ENCODE data around the gene GRHPR.
A peak's percentile ranks its signal among the peaks of the same experiment; 100 is the strongest.
"Not testable (repeated sequence)": the region's sequence is repeated elsewhere in the genome, so short reads cannot be mapped to it uniquely, and the experiment has no call there.

GRHPR gene

DNA sequence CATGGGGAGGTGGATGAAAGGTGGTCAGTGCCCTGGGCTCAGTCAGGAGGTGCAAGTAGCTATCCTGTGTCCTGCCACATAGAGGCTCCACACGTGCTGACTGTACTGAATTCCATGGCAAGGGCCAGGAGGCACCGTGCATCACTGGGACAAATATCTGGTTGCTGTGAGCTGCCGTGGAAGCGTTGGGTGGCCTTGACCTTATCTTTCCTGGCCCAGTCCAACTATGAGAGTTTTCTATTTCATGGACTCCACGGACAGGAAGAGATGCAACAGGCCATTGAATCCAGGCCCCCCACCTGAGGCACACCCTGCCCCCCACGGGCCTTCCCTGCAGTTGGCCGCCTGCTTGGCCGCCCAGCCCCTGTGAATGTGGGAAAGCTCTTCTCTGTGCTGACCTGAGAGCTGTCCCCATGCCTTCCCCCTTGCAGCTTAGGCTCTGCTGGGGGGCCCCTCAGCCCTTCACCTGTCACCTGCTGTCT lies 1.7 kb downstream of the GRHPR start:
- peak overlapping the region in 1 of 2 donors; percentile 55 for H3K9ac ChIP-seq (ENCODE audit: low read length in 2 of 2)

DNA sequence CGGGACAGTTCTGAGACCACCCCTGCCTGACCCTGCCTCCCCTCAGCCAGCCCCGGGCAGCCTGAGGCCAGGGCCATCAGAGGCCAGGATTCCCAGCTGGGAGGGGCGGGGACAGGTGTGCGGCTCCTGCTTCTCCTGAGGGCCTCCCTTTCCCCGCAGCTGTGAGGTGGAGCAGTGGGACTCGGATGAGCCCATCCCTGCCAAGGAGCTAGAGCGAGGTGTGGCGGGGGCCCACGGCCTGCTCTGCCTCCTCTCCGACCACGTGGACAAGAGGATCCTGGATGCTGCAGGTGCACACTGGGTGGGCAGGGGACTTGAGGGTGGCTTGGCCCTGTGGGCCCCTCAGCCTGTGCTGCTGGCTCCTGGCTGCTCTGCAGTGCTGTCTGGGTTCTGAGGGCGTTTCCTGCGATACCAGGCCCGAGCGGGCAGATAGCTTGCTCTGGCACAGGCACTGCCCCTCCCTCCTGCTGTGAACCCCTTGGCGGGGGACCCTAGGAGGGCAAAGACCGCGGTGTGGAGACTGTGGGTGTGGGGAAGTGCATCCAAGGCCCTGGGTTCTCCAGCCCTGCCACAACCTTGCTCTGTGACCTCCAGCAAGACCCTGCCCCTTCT lies 2.3 kb downstream of the GRHPR start:
- peak overlapping the region in 1 of 2 donors; percentile 92 for H3K4me3 ChIP-seq (ENCODE audit: low read length in 2 of 2)
- H3K36me3 ChIP-seq (ENCODE audit: control insufficient read depth in 2 of 2, insufficient read depth in 2 of 2, low read length in 2 of 2) = peaks cover 30 to 31% of the 10 kb centered on the region in 2 donors
- no peaks in the 10 kb centered on the region for H3K27me3 ChIP-seq (ENCODE audit: control insufficient read depth in 1 of 2, insufficient read depth in 2 of 2, low read length in 2 of 2)
- H3K9me3 ChIP-seq (ENCODE audit: control insufficient read depth in 2 of 2, low read length in 2 of 2) = no peaks in the 10 kb centered on the region
- H3K9ac ChIP-seq (ENCODE audit: low read length in 2 of 2) = peak overlapping the region in 1 of 2 donors; percentile 36
- no peak overlapping the region for H3K27ac ChIP-seq (ENCODE audit: low read length)
- peaks cover 30% of the 10 kb centered on the region for H3K4me1 ChIP-seq (ENCODE audit: control insufficient read depth, insufficient read depth, low read length)

More for the DNA sequence above, 1.7 kb downstream of the GRHPR start:
- H3K4me3 ChIP-seq (ENCODE audit: low read length in 2 of 2) = peak overlapping the region; percentile 90 to 92
- no peaks in the 10 kb centered on the region for H3K9me3 ChIP-seq (ENCODE audit: control insufficient read depth in 2 of 2, low read length in 2 of 2)
- peaks cover 25 to 28% of the 10 kb centered on the region in 2 donors for H3K36me3 ChIP-seq (ENCODE audit: control insufficient read depth in 2 of 2, insufficient read depth in 2 of 2, low read length in 2 of 2)
- no peaks in the 10 kb centered on the region for H3K27me3 ChIP-seq (ENCODE audit: control insufficient read depth in 1 of 2, insufficient read depth in 2 of 2, low read length in 2 of 2)
- peaks cover 30% of the 10 kb centered on the region for H3K4me1 ChIP-seq (ENCODE audit: control insufficient read depth, insufficient read depth, low read length)
- no peak overlapping the region for H3K27ac ChIP-seq (ENCODE audit: low read length)

DNA sequence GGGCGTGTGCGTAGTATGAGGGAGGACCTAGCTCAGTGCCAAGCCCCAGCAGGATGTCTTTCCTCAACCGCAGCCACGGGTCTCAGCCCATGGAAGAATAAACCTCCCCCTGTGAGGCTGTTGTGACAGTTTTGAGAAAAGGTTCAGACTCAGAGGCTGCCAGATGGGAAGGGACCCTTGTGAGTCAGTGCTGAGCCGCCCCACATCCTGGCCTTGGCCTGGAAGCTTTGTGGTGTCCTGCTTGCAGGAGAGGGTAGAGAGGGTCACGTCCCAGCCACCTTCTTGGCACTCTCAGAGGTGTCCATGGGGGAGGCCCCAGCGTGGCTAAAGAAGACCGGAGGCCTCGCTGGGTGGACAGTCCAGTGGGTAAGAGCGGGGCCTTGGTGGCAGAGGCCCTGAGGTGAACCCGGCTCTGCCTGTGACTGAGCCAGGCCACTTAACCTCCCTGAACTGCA lies 2.8 kb downstream of the GRHPR start:
- H3K4me3 ChIP-seq (ENCODE audit: low read length in 2 of 2) = no peak overlapping the region
- H3K27me3 ChIP-seq (ENCODE audit: control insufficient read depth in 1 of 2, insufficient read depth in 2 of 2, low read length in 2 of 2) = no peaks in the 10 kb centered on the region
- H3K9me3 ChIP-seq (ENCODE audit: control insufficient read depth in 2 of 2, low read length in 2 of 2) = no peaks in the 10 kb centered on the region
- no peak overlapping the region for H3K27ac ChIP-seq (ENCODE audit: low read length)
- H3K9ac ChIP-seq (ENCODE audit: low read length in 2 of 2) = peak overlapping the region in 1 of 2 donors; percentile 36
- peaks cover 30% of the 10 kb centered on the region for H3K4me1 ChIP-seq (ENCODE audit: control insufficient read depth, insufficient read depth, low read length)
- H3K36me3 ChIP-seq (ENCODE audit: control insufficient read depth in 2 of 2, insufficient read depth in 2 of 2, low read length in 2 of 2) = peaks cover 34% of the 10 kb centered on the region in 2 donors

DNA sequence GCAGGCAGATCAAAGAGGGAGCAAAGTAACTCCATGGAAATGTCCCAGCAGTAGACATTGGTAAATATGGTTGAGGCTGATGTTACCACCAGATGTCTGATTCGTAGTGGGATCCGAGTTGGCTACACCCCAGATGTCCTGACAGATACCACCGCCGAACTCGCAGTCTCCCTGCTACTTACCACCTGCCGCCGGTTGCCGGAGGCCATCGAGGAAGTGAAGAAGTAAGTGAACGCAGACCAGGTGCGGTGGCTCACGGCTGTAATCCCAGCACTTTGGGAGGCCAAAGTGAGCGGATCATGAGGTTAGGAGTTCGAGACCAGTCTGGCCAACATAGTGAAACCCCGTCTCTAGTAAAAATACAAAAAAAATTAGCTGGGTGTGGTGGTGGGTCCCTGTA lies 3.9 kb downstream of the GRHPR start:
- not testable (repeated sequence) for H3K4me3 ChIP-seq (ENCODE audit: low read length in 2 of 2); H3K9me3 ChIP-seq (ENCODE audit: control insufficient read depth in 2 of 2, low read length in 2 of 2); H3K27me3 ChIP-seq (ENCODE audit: control insufficient read depth in 1 of 2, insufficient read depth in 2 of 2, low read length in 2 of 2); H3K9ac ChIP-seq (ENCODE audit: low read length in 2 of 2); H3K27ac ChIP-seq (ENCODE audit: low read length)
- Histone ChIP-seq H3K36me3 (ENCODE audit: control insufficient read depth in 2 of 2, insufficient read depth in 2 of 2, low read length in 2 of 2) (peaks cover 42 to 43% of the 10 kb centered on the region in 2 donors), H3K4me1 (ENCODE audit: control insufficient read depth, insufficient read depth, low read length) (peaks cover 30% of the 10 kb centered on the region)

DNA sequence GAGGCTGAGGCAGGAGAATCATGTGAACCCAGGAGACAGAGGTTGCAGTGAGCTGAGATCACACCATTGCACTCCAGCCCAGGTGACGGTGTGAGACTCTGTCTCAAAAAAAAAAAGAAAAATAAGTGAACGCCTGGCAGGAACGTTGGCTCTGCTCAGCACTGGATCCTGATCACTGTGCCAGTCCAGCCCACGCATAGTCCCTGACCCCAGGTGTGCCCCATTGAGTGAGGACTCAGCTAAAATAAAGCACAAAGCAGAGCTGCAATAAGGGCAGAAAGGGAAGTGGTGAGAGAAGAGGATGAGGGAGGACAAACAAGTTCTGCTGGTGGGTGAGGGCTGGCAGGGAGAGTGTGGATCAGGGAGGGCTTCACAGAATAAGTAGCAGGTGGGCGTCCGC lies 4.3 kb downstream of the GRHPR start:
- peaks cover 43 to 46% of the 10 kb centered on the region in 2 donors for H3K36me3 ChIP-seq (ENCODE audit: control insufficient read depth in 2 of 2, insufficient read depth in 2 of 2, low read length in 2 of 2)
- no peak overlapping the region for H3K27ac ChIP-seq (ENCODE audit: low read length)
- H3K9ac ChIP-seq (ENCODE audit: low read length in 2 of 2) = no peak overlapping the region
- no peaks in the 10 kb centered on the region for H3K9me3 ChIP-seq (ENCODE audit: control insufficient read depth in 2 of 2, low read length in 2 of 2)
- no peaks in the 10 kb centered on the region for H3K27me3 ChIP-seq (ENCODE audit: control insufficient read depth in 1 of 2, insufficient read depth in 2 of 2, low read length in 2 of 2)
- no peak overlapping the region for H3K4me3 ChIP-seq (ENCODE audit: low read length in 2 of 2)
- peaks cover 29% of the 10 kb centered on the region for H3K4me1 ChIP-seq (ENCODE audit: control insufficient read depth, insufficient read depth, low read length)

DNA sequence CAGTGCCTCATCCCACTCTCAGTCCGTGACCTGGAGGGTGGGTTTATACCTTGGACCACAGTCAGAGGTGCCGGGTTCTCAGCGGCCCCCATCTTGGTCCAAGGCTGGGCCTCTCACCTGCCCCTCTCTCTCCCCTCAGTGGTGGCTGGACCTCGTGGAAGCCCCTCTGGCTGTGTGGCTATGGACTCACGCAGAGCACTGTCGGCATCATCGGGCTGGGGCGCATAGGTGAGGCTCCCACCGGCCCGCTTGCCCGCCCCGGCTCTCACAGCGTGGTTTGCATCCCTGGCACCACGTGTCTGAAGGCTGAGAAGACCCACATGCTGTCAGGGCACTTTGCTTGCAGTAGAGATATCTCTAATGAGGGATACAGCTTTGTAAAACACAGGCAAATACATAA lies 5.8 kb downstream of the GRHPR start:
- peaks cover 48 to 50% of the 10 kb centered on the region in 2 donors for H3K36me3 ChIP-seq (ENCODE audit: control insufficient read depth in 2 of 2, insufficient read depth in 2 of 2, low read length in 2 of 2)
- no peaks in the 10 kb centered on the region for H3K9me3 ChIP-seq (ENCODE audit: control insufficient read depth in 2 of 2, low read length in 2 of 2)
- H3K27me3 ChIP-seq (ENCODE audit: control insufficient read depth in 1 of 2, insufficient read depth in 2 of 2, low read length in 2 of 2) = no peaks in the 10 kb centered on the region
- no peak overlapping the region for H3K4me3 ChIP-seq (ENCODE audit: low read length in 2 of 2)
- H3K9ac ChIP-seq (ENCODE audit: low read length in 2 of 2) = no peak overlapping the region
- no peak overlapping the region for H3K27ac ChIP-seq (ENCODE audit: low read length)
- peaks cover 21% of the 10 kb centered on the region for H3K4me1 ChIP-seq (ENCODE audit: control insufficient read depth, insufficient read depth, low read length)

DNA sequence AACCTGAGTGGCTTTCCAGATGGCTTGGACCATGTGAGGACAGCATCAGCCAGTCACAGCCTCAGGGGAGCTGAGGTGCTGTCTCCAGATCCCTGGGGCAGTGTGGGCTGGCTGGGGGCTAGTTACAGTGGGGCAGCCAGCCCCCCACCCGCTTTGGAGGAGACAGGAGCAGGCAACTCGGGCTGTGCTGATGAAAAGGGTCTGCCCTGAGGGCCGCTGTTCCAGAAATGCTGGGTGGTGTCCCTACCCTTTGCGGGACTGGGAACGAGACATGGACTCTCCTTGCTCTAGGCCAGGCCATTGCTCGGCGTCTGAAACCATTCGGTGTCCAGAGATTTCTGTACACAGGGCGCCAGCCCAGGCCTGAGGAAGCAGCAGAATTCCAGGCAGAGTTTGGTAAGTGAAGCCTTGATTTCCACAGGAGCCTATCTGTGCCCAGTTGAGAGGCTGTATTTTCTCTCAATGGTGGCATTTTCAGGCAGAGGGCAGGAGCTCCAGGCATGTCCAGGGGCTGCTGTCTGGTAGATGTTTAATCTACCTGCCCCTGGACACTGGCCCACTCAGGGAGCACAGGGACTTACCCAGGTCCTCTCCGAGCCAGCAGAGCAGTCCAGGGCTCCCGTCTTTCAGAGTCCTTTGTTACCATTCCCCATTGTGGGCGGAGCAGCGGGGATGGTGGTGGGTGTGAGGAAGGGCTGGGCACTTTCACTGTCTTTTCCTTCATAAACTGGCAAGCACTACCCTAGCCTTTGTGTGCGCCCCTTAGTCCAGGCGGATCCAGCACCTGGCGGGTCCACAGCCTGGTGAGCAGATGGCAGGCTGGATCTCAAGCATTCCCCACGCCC lies 7.2 kb downstream of the GRHPR start:
- H3K9me3 ChIP-seq (ENCODE audit: control insufficient read depth in 2 of 2, low read length in 2 of 2) = no peaks in the 10 kb centered on the region
- H3K27ac ChIP-seq (ENCODE audit: low read length) = no peak overlapping the region
- no peak overlapping the region for H3K4me3 ChIP-seq (ENCODE audit: low read length in 2 of 2)
- peaks cover 8% of the 10 kb centered on the region for H3K4me1 ChIP-seq (ENCODE audit: control insufficient read depth, insufficient read depth, low read length)
- H3K9ac ChIP-seq (ENCODE audit: low read length in 2 of 2) = no peak overlapping the region
- H3K27me3 ChIP-seq (ENCODE audit: control insufficient read depth in 1 of 2, insufficient read depth in 2 of 2, low read length in 2 of 2) = no peaks in the 10 kb centered on the region
- peaks cover 54 to 61% of the 10 kb centered on the region in 2 donors for H3K36me3 ChIP-seq (ENCODE audit: control insufficient read depth in 2 of 2, insufficient read depth in 2 of 2, low read length in 2 of 2)

DNA sequence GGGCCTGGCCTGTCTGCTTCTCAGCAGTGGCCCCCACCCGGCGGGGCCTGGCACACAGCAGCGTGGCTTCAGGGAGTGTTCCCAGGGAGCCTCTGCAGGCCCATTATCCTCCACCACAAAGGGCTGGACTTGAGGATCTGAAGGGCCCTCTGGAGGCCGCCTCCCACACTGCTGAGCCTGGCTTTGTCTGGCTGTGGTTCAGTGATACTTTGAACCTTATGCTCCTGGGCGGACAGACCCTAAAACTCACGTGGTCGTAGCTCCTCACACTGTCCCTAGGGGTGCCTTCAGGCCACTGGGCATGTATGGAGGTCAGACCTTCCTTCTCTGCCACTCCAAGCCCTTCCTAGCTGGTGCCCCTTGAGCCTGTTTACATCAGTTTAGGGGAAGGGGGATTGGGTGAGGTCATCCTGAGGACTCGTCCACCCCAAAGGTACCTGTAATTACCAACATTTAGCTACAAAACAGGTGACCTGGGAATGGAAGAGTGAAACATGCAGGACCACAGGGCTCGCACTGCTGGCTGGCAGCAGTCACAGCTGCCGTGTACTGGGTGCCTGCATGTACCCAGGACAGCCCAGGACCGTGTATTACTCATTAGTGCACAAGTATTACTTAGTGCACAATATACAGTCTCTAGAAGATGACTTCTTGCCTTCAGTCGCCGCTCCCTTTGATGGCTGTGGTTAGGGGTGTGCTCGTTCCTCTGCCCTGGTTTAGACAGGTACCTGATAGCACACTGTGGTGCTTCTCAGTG lies 8.5 kb downstream of the GRHPR start:
- no peaks in the 10 kb centered on the region for H3K9me3 ChIP-seq (ENCODE audit: control insufficient read depth in 2 of 2, low read length in 2 of 2)
- no peak overlapping the region for H3K9ac ChIP-seq (ENCODE audit: low read length in 2 of 2)
- no peak overlapping the region for H3K27ac ChIP-seq (ENCODE audit: low read length)
- no peaks in the 10 kb centered on the region for H3K4me1 ChIP-seq (ENCODE audit: control insufficient read depth, insufficient read depth, low read length)
- H3K36me3 ChIP-seq (ENCODE audit: control insufficient read depth in 2 of 2, insufficient read depth in 2 of 2, low read length in 2 of 2) = peaks cover 53 to 70% of the 10 kb centered on the region in 2 donors
- H3K27me3 ChIP-seq (ENCODE audit: control insufficient read depth in 1 of 2, insufficient read depth in 2 of 2, low read length in 2 of 2) = no peaks in the 10 kb centered on the region
- H3K4me3 ChIP-seq (ENCODE audit: low read length in 2 of 2) = no peak overlapping the region

DNA sequence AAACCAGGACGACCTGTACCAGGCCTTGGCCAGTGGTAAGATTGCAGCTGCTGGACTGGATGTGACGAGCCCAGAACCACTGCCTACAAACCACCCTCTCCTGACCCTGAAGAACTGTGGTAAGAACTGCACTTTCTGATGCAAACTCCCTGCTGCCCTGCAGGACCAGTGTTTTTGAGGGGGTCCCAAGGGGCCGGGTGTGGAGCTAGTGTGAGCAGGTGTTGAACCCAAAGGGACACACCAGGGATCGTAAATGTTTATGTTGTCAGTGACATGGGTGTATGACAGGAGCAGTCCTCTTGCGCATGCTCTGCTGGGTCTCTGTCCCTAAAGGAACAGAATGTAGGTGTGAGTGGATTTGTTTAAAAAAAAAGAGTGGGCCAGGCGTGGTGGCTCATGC lies 9.5 kb downstream of the GRHPR start:
- H3K9ac ChIP-seq (ENCODE audit: low read length in 2 of 2) = no peak overlapping the region
- H3K4me3 ChIP-seq (ENCODE audit: low read length in 2 of 2) = no peak overlapping the region
- no peaks in the 10 kb centered on the region for H3K27me3 ChIP-seq (ENCODE audit: control insufficient read depth in 1 of 2, insufficient read depth in 2 of 2, low read length in 2 of 2)
- H3K36me3 ChIP-seq (ENCODE audit: control insufficient read depth in 2 of 2, insufficient read depth in 2 of 2, low read length in 2 of 2) = peaks cover 49 to 74% of the 10 kb centered on the region in 2 donors
- no peaks in the 10 kb centered on the region for H3K4me1 ChIP-seq (ENCODE audit: control insufficient read depth, insufficient read depth, low read length)
- H3K9me3 ChIP-seq (ENCODE audit: control insufficient read depth in 2 of 2, low read length in 2 of 2) = no peaks in the 10 kb centered on the region
- no peak overlapping the region for H3K27ac ChIP-seq (ENCODE audit: low read length)

DNA sequence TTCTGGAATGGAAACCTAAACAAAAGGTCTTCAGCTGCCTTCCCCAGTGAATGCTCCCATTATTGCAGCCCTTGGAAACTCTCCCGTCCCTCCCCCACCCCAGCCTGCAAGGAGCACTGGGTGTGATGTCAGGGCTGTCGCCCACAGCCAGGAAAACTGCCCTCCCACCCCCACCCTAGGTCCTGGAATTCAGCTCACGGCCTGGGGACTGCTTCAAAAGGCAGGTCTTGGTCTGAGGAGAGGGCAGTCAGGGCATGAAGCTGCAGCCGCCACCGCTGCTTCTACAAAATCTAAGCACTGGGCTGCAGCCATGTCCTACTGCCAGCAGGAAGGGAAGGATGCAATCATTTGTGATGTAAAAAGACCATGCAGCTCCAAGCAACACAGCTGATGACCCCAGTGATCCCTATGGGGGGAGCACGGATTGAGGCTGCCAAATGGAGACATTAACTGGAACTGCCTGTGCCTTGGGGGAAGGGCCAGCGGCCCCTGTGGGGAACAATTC lies 11.4 kb downstream of the GRHPR start:
- Histone ChIP-seq H3K27ac (ENCODE audit: low read length) (no peak overlapping the region), H3K9me3 (ENCODE audit: control insufficient read depth in 2 of 2, low read length in 2 of 2) (no peaks in the 10 kb centered on the region), H3K36me3 (ENCODE audit: control insufficient read depth in 2 of 2, insufficient read depth in 2 of 2, low read length in 2 of 2) (peaks cover 46 to 73% of the 10 kb centered on the region in 2 donors), H3K4me1 (ENCODE audit: control insufficient read depth, insufficient read depth, low read length) (peaks cover 2% of the 10 kb centered on the region), H3K9ac (ENCODE audit: low read length in 2 of 2) (no peak overlapping the region), H3K27me3 (ENCODE audit: control insufficient read depth in 1 of 2, insufficient read depth in 2 of 2, low read length in 2 of 2) (no peaks in the 10 kb centered on the region), H3K4me3 (ENCODE audit: low read length in 2 of 2) (no peak overlapping the region)

All from stomach smooth muscle (tissue), 2 donors.